NT2/D1 (cell line): Measurements from ENCODE around the gene ELOVL3.
"Not testable (repeated sequence)": the region's sequence is repeated elsewhere in the genome, so short reads cannot be mapped to it uniquely, and the experiment has no call there.

Experiments used
- DNase-seq: peaks from one replicate; pipeline ENCODE4 v3.0.0-alpha.2; 2011; ENCODE audit warnings: low read depth, low spot score
- H3K27me3 ChIP-seq: 2 replicates; pipeline ENCODE4 v1.6.0; 2011; ENCODE audit warnings: mild to moderate bottlenecking; ENCODE audit not compliant: insufficient read length, insufficient read depth
- H3K36me3 ChIP-seq: 2 replicates; pipeline ENCODE4 v1.6.1; 2011; ENCODE audit warnings: mild to moderate bottlenecking, low read length, mixed read lengths; ENCODE audit not compliant: insufficient read depth, insufficient read length
- H3K4me1 ChIP-seq: 2 replicates; pipeline ENCODE4 v1.5.1; 2011; ENCODE audit not compliant: insufficient read depth, insufficient read length
- H3K4me3 ChIP-seq: 2 replicates; pipeline ENCODE4 v1.5.1; 2011; ENCODE audit warnings: low read depth; ENCODE audit not compliant: insufficient read length
- H3K9ac ChIP-seq: 2 replicates; pipeline ENCODE4 v1.6.0; 2011; ENCODE audit warnings: low read depth; ENCODE audit not compliant: insufficient read length
- H3K9me3 ChIP-seq: 2 replicates; pipeline ENCODE4 v1.5.1; 2011; ENCODE audit warnings: mild to moderate bottlenecking, low read length; ENCODE audit not compliant: insufficient read depth
- SUZ12 ChIP-seq: IDR thresholded peaks from 2 replicates; pipeline ENCODE4 v1.6.1; 2011; ENCODE audit not compliant: insufficient read length, insufficient read depth; ENCODE audit errors: extremely low read depth
- YY1 ChIP-seq: IDR thresholded peaks from 2 replicates; pipeline ENCODE4 v1.6.1; 2011; ENCODE audit not compliant: insufficient read length, insufficient read depth
- ZNF274 ChIP-seq: IDR thresholded peaks from 2 replicates; pipeline ENCODE4 v1.6.1; 2011; ENCODE audit warnings: mild to moderate bottlenecking, low read depth, low read length

The ELOVL3 gene, protein sequence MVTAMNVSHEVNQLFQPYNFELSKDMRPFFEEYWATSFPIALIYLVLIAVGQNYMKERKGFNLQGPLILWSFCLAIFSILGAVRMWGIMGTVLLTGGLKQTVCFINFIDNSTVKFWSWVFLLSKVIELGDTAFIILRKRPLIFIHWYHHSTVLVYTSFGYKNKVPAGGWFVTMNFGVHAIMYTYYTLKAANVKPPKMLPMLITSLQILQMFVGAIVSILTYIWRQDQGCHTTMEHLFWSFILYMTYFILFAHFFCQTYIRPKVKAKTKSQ

GRCh38 chr10:102225646-102226541 lies at the start of gene ELOVL3:
Gene ELOVL3 (plus strand): TSS chr10:102226299. CDS start chr10:102226549, 250 bp downstream.
- peak; percentile 88 for DNase-seq
- H3K4me3 ChIP-seq = peak within 1 kb of the TSS; percentile 6
- H3K27me3 ChIP-seq = peaks cover 39% of the 10 kb centered on the region
- H3K4me1 ChIP-seq = no peaks in the 10 kb centered on the region
- H3K9ac ChIP-seq = peak within 1 kb of the TSS; percentile 17
- TF ChIP-seq ZNF274 (no peak), SUZ12 (no peak), YY1 (no peak)
- H3K36me3 ChIP-seq = no peaks in the 10 kb centered on the region
- peaks cover 6% of the 10 kb centered on the region; the same call in 1 of the 2 replicates for H3K9me3 ChIP-seq

- no peaks in the 10 kb centered on the region for H3K4me1 ChIP-seq
- peaks cover 13% of the 10 kb centered on the region; the same call in 1 of the 2 replicates for H3K9me3 ChIP-seq
- no peaks in the 10 kb centered on the region for H3K27me3 ChIP-seq
- TF ChIP-seq SUZ12 = no peak
- TF ChIP-seq YY1 = no peak
- TF ChIP-seq ZNF274 = no peak
- H3K36me3 ChIP-seq = no peaks in the 10 kb centered on the region
- DNase-seq = no peak
- H3K4me3 ChIP-seq = no peak overlapping the region
- H3K9ac ChIP-seq = no peak overlapping the region
Observed at GRCh38 chr10:102184606-102185005, 41.5 kb upstream of the ELOVL3 start.

DNA sequence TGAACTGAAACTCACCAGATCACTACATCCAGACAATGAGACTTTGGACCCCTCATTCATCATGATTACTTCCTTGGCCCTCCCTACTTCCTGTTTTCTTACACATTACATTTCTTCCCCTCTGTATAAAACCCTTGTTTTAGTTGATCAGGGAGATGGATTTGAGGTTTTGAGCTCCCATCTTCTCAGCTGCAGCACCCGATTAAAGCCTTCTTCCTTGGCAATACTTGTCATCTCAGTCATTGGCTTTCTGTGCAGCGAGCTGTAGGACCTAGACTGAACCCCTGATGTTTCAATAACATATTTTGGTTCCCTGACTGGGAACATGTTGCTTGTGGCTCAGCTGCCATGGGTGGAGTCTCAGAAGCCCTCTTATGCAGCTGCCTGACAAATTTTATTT lies 40.8 kb upstream of the ELOVL3 start:
- TF ChIP-seq YY1 = no peak
- no peak for TF ChIP-seq SUZ12
- no peak for TF ChIP-seq ZNF274
- Histone ChIP-seq H3K9me3 (peaks cover 13% of the 10 kb centered on the region; the same call in 1 of the 2 replicates), H3K36me3 (no peaks in the 10 kb centered on the region), H3K27me3 (no peaks in the 10 kb centered on the region), H3K9ac (no peak overlapping the region), H3K4me1 (no peaks in the 10 kb centered on the region), H3K4me3 (no peak overlapping the region)
- no peak for DNase-seq

DNA sequence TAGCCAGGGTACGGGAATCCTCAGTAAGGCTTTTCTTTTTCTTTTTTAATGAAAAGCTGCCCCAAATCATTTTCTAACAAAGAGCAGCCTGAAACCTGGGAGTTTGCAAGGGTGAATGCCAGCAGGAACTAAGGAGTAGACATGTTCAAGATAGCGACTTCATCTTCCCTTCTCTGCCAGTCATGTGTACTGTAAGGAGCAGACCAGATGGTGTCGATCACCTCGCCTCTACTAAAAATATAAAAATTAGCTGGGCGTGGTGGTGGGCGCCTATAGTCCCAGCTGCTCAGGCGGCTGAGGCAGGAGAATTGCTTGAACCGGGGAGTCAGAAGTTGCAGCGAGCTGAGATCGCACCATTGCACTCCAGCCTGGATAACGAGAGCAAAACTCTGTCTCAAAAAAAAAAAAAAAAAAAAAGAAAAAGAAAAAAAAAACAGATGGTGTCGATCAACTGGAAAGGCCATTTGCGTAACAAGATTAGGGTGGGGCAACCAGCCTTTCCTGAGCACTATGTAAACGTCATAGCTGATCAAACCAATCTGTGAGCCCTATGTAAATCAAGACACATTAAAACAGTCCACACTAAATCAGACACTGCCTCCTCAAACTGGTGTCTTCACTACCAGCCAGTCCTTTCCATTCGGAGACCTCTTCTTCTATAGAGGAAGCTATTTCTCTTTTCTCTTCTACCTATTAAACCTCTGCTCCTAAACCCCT lies 40.1 kb upstream of the ELOVL3 start:
- no peak for TF ChIP-seq YY1
- no peak for TF ChIP-seq ZNF274
- TF ChIP-seq SUZ12 = no peak
- no peaks in the 10 kb centered on the region for H3K36me3 ChIP-seq
- no peaks in the 10 kb centered on the region for H3K27me3 ChIP-seq
- H3K9me3 ChIP-seq = peaks cover 13% of the 10 kb centered on the region; the same call in 1 of the 2 replicates
- no peak overlapping the region for H3K4me3 ChIP-seq
- DNase-seq = no peak
- no peak overlapping the region for H3K9ac ChIP-seq
- no peaks in the 10 kb centered on the region for H3K4me1 ChIP-seq

GRCh38 chr10:102188298-102188940 lies 37.7 kb upstream of the ELOVL3 start:
- no peaks in the 10 kb centered on the region for H3K36me3 ChIP-seq
- H3K4me3 ChIP-seq = no peak overlapping the region
- no peak overlapping the region for H3K9ac ChIP-seq
- H3K9me3 ChIP-seq = peaks cover 25% of the 10 kb centered on the region; the same call in 1 of the 2 replicates
- H3K27me3 ChIP-seq = no peaks in the 10 kb centered on the region
- no peaks in the 10 kb centered on the region for H3K4me1 ChIP-seq
- DNase-seq = no peak
- TF ChIP-seq SUZ12 (no peak), ZNF274 (no peak), YY1 (no peak)

DNA sequence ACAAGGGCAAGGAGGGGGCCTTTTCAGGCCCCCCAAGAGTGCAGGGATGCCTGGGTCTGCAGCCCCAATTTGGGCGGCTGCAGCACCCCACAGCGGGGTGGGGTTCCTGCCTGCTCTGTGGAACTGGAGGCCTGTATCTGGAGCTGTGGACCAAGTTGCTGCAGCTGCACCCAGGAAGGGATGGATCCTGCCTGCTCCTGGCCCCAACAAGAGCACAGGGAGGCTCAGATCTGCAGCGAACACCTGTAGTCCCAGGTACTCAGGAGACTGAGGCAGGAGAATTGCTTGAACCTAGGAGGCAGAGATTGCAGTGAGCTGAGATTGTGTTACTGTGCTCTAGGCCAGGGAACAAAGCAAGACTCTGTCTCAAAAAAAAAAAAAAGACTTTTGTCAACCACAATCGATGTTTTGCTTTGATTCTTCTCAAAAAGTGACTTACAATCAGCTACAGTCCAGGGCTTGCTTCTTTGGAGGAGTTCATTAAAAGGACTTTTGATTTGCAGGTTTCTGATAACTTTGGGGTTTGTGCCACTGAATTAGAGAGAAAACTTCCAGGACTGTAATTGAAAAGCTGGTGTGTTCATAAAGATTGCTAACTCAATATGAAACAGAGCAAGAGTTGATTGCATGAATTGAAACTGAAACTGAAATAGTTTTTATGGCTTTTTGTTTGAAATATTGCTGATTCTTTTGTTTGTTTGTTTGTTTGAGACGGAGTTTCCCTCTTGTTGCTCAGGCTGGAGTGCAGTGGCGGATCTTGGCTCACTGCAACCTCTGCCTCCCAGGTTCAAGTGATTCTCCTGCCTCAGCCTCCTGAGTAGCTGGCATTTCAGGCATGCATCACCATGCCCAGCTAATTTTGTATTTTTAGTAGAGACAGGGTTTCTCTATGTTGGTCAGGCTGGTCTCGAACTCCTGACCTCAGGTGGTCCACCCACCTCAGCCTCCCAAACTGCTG lies 36.9 kb upstream of the ELOVL3 start:
- H3K4me3 ChIP-seq, H3K9ac ChIP-seq, H3K27me3 ChIP-seq, DNase-seq, H3K4me1 ChIP-seq, H3K36me3 ChIP-seq: not testable (repeated sequence)
- peaks cover 25% of the 10 kb centered on the region; the same call in 1 of the 2 replicates for H3K9me3 ChIP-seq
